ENCODE data around the gene EPB41L4B.

Gene EPB41L4B

DNA sequence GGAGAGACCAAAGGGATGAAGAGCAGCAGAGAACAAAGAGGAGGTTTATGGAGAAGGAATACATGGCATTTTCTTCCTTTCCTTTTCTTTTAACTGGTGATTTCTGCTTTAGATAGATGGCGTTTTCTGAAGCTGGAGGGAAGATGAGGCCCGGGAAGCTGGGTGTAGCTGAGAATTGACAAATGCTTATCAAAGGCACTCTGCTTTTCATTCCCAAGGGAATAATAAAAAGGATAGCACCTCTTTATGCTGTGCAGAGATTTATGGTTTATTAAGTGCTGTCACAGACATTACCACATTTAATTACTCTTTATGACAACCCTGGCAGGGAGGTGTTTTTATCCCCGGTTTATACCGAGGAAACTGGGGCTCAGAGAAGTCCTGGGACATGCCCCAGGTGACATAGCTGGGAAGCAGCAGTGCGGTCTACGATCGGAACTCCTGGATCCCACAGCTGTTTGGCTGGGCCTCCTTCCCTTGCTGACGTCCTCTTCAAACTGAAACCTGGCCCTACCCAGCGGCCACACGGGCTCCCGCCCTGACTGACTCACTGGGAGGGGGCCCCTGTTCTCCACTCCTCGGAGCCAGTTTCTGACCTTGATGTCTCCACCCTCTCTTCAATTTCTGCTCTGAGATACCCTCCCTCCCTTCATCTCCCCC, 8.2 kb upstream of the EPB41L4B start:
- H3K4me3 ChIP-seq (replicated peaks; ENCODE audit: low read depth, low read length), result no peak overlapping the region
- H3K36me3 ChIP-seq (ENCODE audit: control insufficient read depth, insufficient read depth, low read length), result no peaks in the 10 kb centered on the region
- no peaks in the 10 kb centered on the region for H3K27me3 ChIP-seq (replicated peaks; ENCODE audit: control insufficient read depth, insufficient read depth, low read length)
- TF ChIP-seq, protein P1, sequence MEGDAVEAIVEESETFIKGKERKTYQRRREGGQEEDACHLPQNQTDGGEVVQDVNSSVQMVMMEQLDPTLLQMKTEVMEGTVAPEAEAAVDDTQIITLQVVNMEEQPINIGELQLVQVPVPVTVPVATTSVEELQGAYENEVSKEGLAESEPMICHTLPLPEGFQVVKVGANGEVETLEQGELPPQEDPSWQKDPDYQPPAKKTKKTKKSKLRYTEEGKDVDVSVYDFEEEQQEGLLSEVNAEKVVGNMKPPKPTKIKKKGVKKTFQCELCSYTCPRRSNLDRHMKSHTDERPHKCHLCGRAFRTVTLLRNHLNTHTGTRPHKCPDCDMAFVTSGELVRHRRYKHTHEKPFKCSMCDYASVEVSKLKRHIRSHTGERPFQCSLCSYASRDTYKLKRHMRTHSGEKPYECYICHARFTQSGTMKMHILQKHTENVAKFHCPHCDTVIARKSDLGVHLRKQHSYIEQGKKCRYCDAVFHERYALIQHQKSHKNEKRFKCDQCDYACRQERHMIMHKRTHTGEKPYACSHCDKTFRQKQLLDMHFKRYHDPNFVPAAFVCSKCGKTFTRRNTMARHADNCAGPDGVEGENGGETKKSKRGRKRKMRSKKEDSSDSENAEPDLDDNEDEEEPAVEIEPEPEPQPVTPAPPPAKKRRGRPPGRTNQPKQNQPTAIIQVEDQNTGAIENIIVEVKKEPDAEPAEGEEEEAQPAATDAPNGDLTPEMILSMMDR (IDR thresholded peaks at IDR 0.05; ENCODE audit: insufficient read depth, low read length, poor library complexity, severe bottlenecking), result no peak
- DNase-seq (ENCODE audit: extremely low read depth, insufficient read length), result no peak

DNA sequence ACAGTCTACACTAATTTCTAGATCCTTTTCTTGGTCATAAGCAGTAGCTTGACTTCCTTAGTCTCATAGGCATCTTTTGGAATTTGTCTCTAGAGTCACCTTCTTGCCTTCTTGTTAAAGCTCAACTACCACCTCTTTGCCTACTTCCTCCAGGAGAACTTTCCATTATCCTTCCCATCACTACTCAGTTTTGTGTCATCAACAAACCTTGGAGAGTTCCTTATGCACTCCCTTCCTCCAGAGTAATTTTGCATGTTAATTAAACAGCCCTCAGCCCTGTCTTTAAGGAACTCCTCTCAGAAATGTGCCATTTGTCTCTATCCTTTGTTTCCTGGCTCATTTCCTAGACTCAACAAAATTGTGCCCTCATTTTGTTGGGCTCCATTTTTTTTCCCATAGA, 4.2 kb upstream of the EPB41L4B start:
- no peak for DNase-seq (ENCODE audit: extremely low read depth, insufficient read length)
- Histone ChIP-seq H3K36me3 (ENCODE audit: control insufficient read depth, insufficient read depth, low read length) (no peaks in the 10 kb centered on the region), H3K27me3 (replicated peaks; ENCODE audit: control insufficient read depth, insufficient read depth, low read length) (no peaks in the 10 kb centered on the region; the same call in 1 of the 2 replicates), H3K4me3 (replicated peaks; ENCODE audit: low read depth, low read length) (no peak overlapping the region)
- TF ChIP-seq, protein P1 (IDR thresholded peaks at IDR 0.05; ENCODE audit: insufficient read depth, low read length, poor library complexity, severe bottlenecking), result no peak

DNA sequence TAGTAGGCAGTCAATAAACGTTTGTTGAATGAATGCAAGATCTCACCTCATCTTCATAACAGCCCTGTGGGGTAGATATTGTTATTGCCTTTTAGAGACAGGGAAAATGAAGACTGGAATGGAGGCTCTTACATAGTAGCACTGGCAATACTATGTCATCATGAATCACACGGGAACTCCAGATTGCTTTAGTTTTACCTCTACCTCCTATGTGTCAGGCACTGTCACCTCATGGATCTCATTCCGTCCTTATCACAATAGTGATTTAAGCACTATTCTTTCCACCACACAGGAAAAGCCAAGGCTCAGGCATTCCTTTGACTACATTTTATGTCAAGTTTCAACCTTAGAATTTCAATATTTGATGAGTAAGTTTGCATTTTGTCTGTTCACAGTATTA, 2.9 kb upstream of the EPB41L4B start:
- Histone ChIP-seq H3K4me3 (replicated peaks; ENCODE audit: low read depth, low read length) (no peak overlapping the region), H3K27me3 (replicated peaks; ENCODE audit: control insufficient read depth, insufficient read depth, low read length) (peaks cover 2% of the 10 kb centered on the region), H3K36me3 (ENCODE audit: control insufficient read depth, insufficient read depth, low read length) (no peaks in the 10 kb centered on the region)
- DNase-seq (ENCODE audit: extremely low read depth, insufficient read length), result no peak
- TF ChIP-seq, protein P1 (IDR thresholded peaks at IDR 0.05; ENCODE audit: insufficient read depth, low read length, poor library complexity, severe bottlenecking), result no peak

DNA sequence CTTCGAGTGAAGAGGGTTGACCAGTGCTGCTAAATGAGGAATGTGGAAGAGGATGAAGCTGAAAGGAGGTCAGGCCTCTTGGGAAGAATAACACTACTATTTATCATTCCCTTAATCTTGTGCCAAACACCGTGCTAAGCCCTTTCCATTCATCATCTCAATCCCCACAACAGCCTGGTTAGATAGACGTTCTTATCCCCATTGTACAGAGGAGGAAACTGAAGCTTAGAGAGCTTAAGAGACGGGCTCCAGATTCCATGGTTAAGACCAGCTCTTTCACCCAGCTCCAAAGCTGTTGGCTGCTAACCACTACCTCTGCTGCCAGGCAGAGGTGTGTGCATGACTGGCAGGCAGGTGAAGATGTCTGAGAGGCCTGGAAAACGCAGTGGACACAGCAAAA, 868 bp upstream of the EPB41L4B start:
- Histone ChIP-seq H3K27me3 (replicated peaks; ENCODE audit: control insufficient read depth, insufficient read depth, low read length) (peaks cover 8% of the 10 kb centered on the region), H3K36me3 (ENCODE audit: control insufficient read depth, insufficient read depth, low read length) (no peaks in the 10 kb centered on the region), H3K4me3 (replicated peaks; ENCODE audit: low read depth, low read length) (no peak overlapping the region)
- TF ChIP-seq, protein P1 (IDR thresholded peaks at IDR 0.05; ENCODE audit: insufficient read depth, low read length, poor library complexity, severe bottlenecking), result no peak
- no peak for DNase-seq (ENCODE audit: extremely low read depth, insufficient read length)

DNA sequence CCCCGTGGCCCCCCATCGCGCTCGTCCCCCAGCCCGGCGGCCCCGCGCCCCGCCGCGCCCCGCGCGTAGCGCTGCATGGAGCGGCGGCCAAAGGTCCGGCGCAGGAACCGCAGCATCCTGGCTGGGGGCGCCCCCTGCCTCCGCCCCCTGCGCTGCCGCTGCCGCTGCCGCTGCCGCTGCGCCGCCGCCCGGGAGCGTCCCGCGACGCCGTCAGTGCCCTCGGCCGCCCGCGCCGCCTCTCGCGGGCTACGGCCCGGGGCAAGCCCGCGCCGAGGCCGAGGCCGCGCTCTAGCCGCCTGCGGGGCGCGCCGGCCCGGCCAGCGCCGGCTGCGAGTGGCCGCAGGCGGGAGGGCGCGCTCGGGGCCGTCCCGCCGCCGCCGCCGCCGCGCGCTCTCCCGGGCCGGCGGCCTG, 523 bp downstream of the EPB41L4B start:
- Histone ChIP-seq H3K36me3 (ENCODE audit: control insufficient read depth, insufficient read depth, low read length) (no peaks in the 10 kb centered on the region), H3K27me3 (replicated peaks; ENCODE audit: control insufficient read depth, insufficient read depth, low read length) (peaks cover 8% of the 10 kb centered on the region), H3K4me3 (replicated peaks; ENCODE audit: low read depth, low read length) (no peak overlapping the region; the same call in 1 of the 2 replicates)
- peak; percentile 17 for DNase-seq (ENCODE audit: extremely low read depth, insufficient read length)
- TF ChIP-seq, protein P1 (IDR thresholded peaks at IDR 0.05; ENCODE audit: insufficient read depth, low read length, poor library complexity, severe bottlenecking), result no peak
